GM13976 (cell line): ENCODE results near the gene ITPR2.
"Not testable (repeated sequence)": the region's sequence is repeated elsewhere in the genome, so short reads cannot be mapped to it uniquely, and the experiment has no call there.

Experiments
- DNase-seq: peaks from one replicate; pipeline ENCODE4 v3.0.0; 2012; ENCODE audit warnings: low spot score
- CTCF ChIP-seq: IDR thresholded peaks from 2 replicates; pipeline ENCODE4 v1.5.1; 2012; ENCODE audit warnings: borderline replicate concordance, mild to moderate bottlenecking; ENCODE audit not compliant: insufficient read depth; ENCODE audit errors: extremely low read depth, missing control alignments, control extremely low read depth
- in situ Hi-C: fragments of 300-500 bp; cut with MboI; formaldehyde crosslinking; loops from one replicate; pipeline ENCODE4 v1.12.0; 2022; ENCODE audit warnings: low sequenced_read_pairs, mixed read lengths, inconsistent platforms; ENCODE audit not compliant: unreplicated experiment

ITPR2 gene

GRCh38 chr12:26683443-26683842 lies 149.6 kb downstream of the ITPR2 start:
- in situ Hi-C loops, result no loop called here
- DNase-seq, result no peak
- no peak for TF ChIP-seq CTCF

- no peak for DNase-seq
- no peak for TF ChIP-seq CTCF
- in situ Hi-C loops, result no loop called here
These were observed 152.1 kb downstream of the ITPR2 start for GRCh38 chr12:26680727-26681455.

- TF ChIP-seq CTCF, result no peak
- in situ Hi-C loops, result no loop called here
- DNase-seq, result no peak
These were observed 154.0 kb downstream of the ITPR2 start for GRCh38 chr12:26678697-26679660.

GRCh38 chr12:26671487-26671886 lies 161.5 kb downstream of the ITPR2 start:
- DNase-seq, in situ Hi-C loops: not testable (repeated sequence)

GRCh38 chr12:26668847-26669246 lies 164.1 kb downstream of the ITPR2 start:
- no peak for TF ChIP-seq CTCF
- in situ Hi-C loops, result no loop called here
- DNase-seq, result no peak

- in situ Hi-C loops, result no loop called here
- TF ChIP-seq CTCF, result no peak
- DNase-seq, result no peak
These were observed 164.8 kb downstream of the ITPR2 start for GRCh38 chr12:26668230-26668629.

- in situ Hi-C loops, result no loop called here
- no peak for DNase-seq
- TF ChIP-seq CTCF, result no peak
These were observed 166.7 kb downstream of the ITPR2 start for GRCh38 chr12:26666286-26666685.
